ENCODE results near the gene IGLL5.

DNA sequence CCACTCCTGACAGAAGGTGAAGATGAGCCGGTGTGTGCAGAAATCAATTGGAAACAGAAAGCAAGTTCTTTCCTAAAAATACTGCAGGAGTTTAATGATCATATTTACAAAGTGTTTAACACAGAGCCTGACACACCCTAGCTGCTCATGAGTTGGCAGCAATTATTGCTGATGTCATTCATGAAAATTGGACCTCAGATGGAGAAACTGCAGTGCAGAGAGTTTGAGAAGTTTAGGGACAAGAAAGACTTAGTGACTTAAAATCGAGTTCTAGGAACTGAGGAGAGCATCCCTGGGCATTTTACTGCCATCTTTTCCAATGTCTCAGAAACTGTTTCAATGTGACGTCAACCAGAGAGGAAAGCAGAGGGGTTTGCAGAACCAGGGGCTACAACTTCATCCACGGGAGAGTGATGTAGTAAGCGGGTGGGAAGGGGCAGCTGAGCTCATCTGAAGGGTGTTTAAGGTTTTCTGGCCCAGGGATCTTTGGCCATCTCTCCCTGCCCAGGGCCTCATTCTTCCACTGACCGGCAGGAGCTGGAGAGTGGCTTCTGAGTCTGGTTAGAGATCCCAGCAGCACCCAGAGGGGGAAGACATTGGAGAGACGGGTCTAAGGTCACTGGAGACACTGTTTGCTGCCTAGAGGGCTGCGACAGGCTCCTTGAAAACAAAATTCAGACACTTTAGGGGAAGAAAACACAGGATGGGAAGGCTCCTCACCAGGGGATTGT is 21.1 kb upstream of the IGLL5 start:
- TF ChIP-seq, protein P1, sequence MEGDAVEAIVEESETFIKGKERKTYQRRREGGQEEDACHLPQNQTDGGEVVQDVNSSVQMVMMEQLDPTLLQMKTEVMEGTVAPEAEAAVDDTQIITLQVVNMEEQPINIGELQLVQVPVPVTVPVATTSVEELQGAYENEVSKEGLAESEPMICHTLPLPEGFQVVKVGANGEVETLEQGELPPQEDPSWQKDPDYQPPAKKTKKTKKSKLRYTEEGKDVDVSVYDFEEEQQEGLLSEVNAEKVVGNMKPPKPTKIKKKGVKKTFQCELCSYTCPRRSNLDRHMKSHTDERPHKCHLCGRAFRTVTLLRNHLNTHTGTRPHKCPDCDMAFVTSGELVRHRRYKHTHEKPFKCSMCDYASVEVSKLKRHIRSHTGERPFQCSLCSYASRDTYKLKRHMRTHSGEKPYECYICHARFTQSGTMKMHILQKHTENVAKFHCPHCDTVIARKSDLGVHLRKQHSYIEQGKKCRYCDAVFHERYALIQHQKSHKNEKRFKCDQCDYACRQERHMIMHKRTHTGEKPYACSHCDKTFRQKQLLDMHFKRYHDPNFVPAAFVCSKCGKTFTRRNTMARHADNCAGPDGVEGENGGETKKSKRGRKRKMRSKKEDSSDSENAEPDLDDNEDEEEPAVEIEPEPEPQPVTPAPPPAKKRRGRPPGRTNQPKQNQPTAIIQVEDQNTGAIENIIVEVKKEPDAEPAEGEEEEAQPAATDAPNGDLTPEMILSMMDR (IDR thresholded peaks at IDR 0.05): no peak
- no peak for TF ChIP-seq POLR2A (IDR thresholded peaks at IDR 0.05)

All from ovary (tissue), 3 donors.